ENCODE data around the gene ITGA1.

ITGA1 gene

GRCh38 chr5:52896534-52897237 is 109.0 kb downstream of the ITGA1 start:
- Mint-ChIP-seq H3K27me3 (peaks cover 0 to 5% of the 10 kb centered on the region in 2 donors), H3K36me3 (ENCODE audit: insufficient read depth) (no peaks in the 10 kb centered on the region), H3K4me3 (no peak overlapping the region), H3K4me1 (ENCODE audit: low read depth in 2 of 2) (no peaks in the 10 kb centered on the region), H3K27ac (no peak overlapping the region), H3K9me3 (no peaks in the 10 kb centered on the region)
- no peak for ATAC-seq (replicated peaks)
- no peak for DNase-seq

GRCh38 chr5:52897238-52897614 is 109.5 kb downstream of the ITGA1 start:
- Mint-ChIP-seq H3K36me3 (ENCODE audit: insufficient read depth) (no peaks in the 10 kb centered on the region), H3K27ac (no peak overlapping the region), H3K9me3 (no peaks in the 10 kb centered on the region), H3K27me3 (peaks cover 0 to 5% of the 10 kb centered on the region in 2 donors), H3K4me1 (ENCODE audit: low read depth in 2 of 2) (no peaks in the 10 kb centered on the region), H3K4me3 (no peak overlapping the region)
- DNase-seq (no peak), ATAC-seq (replicated peaks) (no peak)

DNA sequence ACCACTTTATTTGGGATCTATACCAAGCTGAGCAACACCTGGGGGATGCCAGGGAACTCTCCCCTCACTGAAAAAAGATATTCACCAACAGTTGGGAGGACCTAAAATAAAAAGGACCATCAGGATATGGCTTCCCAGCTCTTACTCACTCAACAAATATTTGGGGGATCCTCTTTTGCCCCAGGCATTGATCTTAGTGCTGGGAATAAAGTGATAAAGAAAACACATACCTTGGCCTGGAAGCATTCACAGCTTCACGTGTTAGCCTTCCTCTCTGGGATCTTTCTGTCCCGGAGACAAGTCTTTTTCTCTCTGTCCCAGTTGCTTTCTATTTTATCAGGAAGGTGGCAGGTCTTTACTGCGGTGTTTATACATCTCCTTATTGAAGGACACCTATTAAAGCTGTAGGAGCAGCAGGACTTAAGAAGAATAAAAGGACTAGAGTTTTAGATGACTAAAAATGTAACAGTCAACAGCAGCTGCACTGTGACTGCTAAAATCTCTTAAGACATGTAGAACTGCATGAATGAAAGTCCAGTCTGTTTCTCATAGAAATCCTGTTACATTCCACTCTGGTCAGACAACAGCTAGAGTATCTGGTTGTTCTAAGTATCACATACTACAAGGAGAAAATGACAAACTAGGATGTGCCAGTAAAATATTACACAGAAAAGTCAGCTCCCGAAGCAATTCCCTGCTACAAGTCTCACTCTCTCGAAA is 111.4 kb downstream of the ITGA1 start:
- no peak overlapping the region for H3K27ac Mint-ChIP-seq
- ATAC-seq (replicated peaks) (no peak), DNase-seq (no peak)
- no peaks in the 10 kb centered on the region for H3K36me3 Mint-ChIP-seq (ENCODE audit: insufficient read depth)
- H3K4me1 Mint-ChIP-seq (ENCODE audit: low read depth in 2 of 2): no peaks in the 10 kb centered on the region
- H3K9me3 Mint-ChIP-seq: no peaks in the 10 kb centered on the region
- H3K4me3 Mint-ChIP-seq: no peak overlapping the region
- peaks cover 0 to 5% of the 10 kb centered on the region in 2 donors for H3K27me3 Mint-ChIP-seq

- Mint-ChIP-seq H3K36me3 (ENCODE audit: insufficient read depth) (no peaks in the 10 kb centered on the region), H3K27ac (no peak overlapping the region), H3K4me3 (no peak overlapping the region), H3K27me3 (no peaks in the 10 kb centered on the region), H3K9me3 (no peaks in the 10 kb centered on the region), H3K4me1 (ENCODE audit: low read depth in 2 of 2) (peaks cover 0 to 10% of the 10 kb centered on the region in 2 donors)
- no peak for ATAC-seq (replicated peaks)
- DNase-seq: no peak
Observed at GRCh38 chr5:52903142-52903541, 115.4 kb downstream of the ITGA1 start.

DNA sequence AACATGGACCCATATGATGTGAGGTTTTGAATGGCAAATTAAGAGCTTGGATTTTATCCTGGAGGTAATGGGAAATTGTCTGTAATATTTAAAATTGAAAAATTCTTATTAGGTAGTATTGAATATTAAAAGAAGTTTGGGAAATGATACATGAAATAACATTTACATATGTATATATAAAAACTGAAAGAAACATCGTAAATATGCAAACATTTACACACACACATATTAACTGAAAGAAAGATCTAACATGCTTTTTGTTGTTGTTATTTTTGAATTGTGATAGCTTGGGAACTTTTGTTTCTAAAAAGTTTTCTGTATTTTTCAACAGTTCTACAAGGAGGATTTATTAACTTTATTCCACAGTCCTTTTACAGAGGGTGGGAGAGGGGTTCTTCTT is 118.6 kb downstream of the ITGA1 start:
- no peaks in the 10 kb centered on the region for H3K9me3 Mint-ChIP-seq
- no peak overlapping the region for H3K4me3 Mint-ChIP-seq
- DNase-seq (no peak), ATAC-seq (replicated peaks) (no peak)
- no peaks in the 10 kb centered on the region for H3K27me3 Mint-ChIP-seq
- H3K27ac Mint-ChIP-seq: no peak overlapping the region
- H3K4me1 Mint-ChIP-seq (ENCODE audit: low read depth in 2 of 2): peaks cover 0 to 10% of the 10 kb centered on the region in 2 donors
- no peaks in the 10 kb centered on the region for H3K36me3 Mint-ChIP-seq (ENCODE audit: insufficient read depth)

DNA sequence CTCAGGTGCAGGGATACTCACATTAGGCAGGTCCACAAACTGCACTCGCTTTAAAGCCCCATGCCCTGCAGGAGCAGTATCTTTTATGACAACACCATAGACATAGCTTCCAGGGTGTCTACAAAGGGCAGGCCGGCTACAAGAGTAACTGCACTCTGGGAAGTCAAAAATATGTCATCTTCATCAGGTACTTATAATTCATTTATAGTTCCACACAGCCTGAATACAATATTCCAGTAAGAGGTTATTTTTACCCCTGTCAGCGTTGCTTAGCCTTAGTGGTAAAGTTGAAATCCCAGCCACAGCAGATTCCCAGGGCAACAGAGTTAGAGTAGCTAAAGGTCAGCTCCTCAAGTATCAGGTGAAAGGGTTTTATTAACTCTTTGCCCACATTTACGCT is 119.1 kb downstream of the ITGA1 start:
- Mint-ChIP-seq H3K27me3 (no peaks in the 10 kb centered on the region), H3K4me3 (no peak overlapping the region), H3K27ac (no peak overlapping the region), H3K9me3 (no peaks in the 10 kb centered on the region), H3K4me1 (ENCODE audit: low read depth in 2 of 2) (peaks cover 0 to 10% of the 10 kb centered on the region in 2 donors), H3K36me3 (ENCODE audit: insufficient read depth) (no peaks in the 10 kb centered on the region)
- DNase-seq (no peak), ATAC-seq (replicated peaks) (no peak)

GRCh38 chr5:52909192-52909591 is 121.5 kb downstream of the ITGA1 start:
- no peaks in the 10 kb centered on the region for H3K27me3 Mint-ChIP-seq
- no peak for DNase-seq
- no peaks in the 10 kb centered on the region for H3K9me3 Mint-ChIP-seq

GRCh38 chr5:52910071-52910470 is 122.4 kb downstream of the ITGA1 start:
- no peaks in the 10 kb centered on the region for H3K27me3 Mint-ChIP-seq
- DNase-seq (no peak), ATAC-seq (replicated peaks) (no peak)
- H3K27ac Mint-ChIP-seq: no peak overlapping the region
- peaks cover under 1 to 10% of the 10 kb centered on the region in 2 donors for H3K4me1 Mint-ChIP-seq (ENCODE audit: low read depth in 2 of 2)
- no peaks in the 10 kb centered on the region for H3K36me3 Mint-ChIP-seq (ENCODE audit: insufficient read depth)
- no peak overlapping the region for H3K4me3 Mint-ChIP-seq
- H3K9me3 Mint-ChIP-seq: no peaks in the 10 kb centered on the region

More at GRCh38 chr5:52909192-52909591, 121.5 kb downstream of the ITGA1 start:
- H3K4me1 Mint-ChIP-seq (ENCODE audit: low read depth in 2 of 2): peaks cover 0 to 10% of the 10 kb centered on the region in 2 donors
- no peak overlapping the region for H3K4me3 Mint-ChIP-seq
- no peak overlapping the region for H3K27ac Mint-ChIP-seq
- ATAC-seq (replicated peaks): no peak
- no peaks in the 10 kb centered on the region for H3K36me3 Mint-ChIP-seq (ENCODE audit: insufficient read depth)

DNA sequence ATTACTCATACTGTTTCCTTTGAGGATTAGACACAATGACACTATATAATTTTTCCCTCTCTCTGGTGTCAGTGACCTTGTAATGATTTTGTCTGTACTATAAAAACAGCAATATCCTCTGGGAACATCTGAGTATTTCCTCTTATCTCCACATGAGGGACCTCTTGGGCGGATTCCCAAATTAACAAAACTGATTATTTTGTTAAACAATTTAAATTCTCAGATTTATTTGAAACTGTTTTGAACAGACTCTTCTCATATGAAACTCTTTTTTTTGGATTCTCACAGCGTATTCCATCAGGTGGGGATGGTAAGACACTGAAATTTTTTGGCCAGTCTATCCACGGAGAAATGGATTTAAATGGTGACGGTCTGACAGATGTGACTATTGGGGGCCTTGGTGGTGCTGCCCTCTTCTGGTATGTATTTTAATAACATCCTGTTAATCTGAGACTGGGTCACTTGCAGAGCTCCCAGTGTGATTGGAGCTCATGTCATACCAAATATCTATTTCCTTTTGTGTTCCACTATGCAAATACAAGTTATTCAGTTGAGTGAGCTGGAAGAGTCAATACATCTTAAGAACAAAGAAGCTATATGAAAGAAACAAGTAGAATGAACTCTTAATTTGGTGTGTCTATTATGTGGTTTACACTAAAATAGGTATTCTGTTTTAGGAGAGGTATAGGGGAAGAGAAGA is 127.6 kb downstream of the ITGA1 start:
- Mint-ChIP-seq H3K36me3 (ENCODE audit: insufficient read depth) (no peaks in the 10 kb centered on the region), H3K9me3 (no peaks in the 10 kb centered on the region), H3K27me3 (peaks cover 0 to 5% of the 10 kb centered on the region in 2 donors), H3K4me3 (peak overlapping the region; percentile 37 to 57), H3K4me1 (ENCODE audit: low read depth in 2 of 2) (peaks cover 4 to 6% of the 10 kb centered on the region in 2 donors), H3K27ac (peak overlapping the region in 1 of 2 donors; percentile 12)
- peak; percentile 94 for ATAC-seq (replicated peaks)
- DNase-seq: peak; percentile 45 to 54 (median 48)

DNA sequence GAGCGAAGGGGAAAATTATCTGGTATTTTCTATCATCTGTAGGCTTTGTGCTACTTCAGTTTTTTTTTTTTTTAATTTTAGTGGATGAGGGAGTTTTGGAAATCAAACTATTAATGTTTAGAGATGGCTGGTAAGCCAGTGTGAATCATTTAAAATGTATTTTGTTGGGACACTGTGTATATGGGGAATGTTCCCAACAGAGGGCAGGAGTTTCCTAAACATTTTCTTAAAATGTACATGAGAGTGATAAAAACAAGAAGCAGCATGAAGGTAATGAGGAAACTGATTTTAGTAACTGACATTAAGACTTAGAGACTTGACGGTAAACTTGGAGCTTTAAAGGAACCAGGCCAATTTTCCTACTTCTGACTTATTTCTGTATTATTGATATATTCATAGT is 133.2 kb downstream of the ITGA1 start:
- DNase-seq (no peak), ATAC-seq (replicated peaks) (no peak)
- Mint-ChIP-seq H3K9me3 (no peaks in the 10 kb centered on the region), H3K4me3 (no peak overlapping the region), H3K36me3 (ENCODE audit: insufficient read depth) (no peaks in the 10 kb centered on the region), H3K4me1 (ENCODE audit: low read depth in 2 of 2) (no peaks in the 10 kb centered on the region), H3K27me3 (peaks cover 12 to 15% of the 10 kb centered on the region in 2 donors), H3K27ac (peak overlapping the region in 1 of 2 donors; percentile 39)

DNA sequence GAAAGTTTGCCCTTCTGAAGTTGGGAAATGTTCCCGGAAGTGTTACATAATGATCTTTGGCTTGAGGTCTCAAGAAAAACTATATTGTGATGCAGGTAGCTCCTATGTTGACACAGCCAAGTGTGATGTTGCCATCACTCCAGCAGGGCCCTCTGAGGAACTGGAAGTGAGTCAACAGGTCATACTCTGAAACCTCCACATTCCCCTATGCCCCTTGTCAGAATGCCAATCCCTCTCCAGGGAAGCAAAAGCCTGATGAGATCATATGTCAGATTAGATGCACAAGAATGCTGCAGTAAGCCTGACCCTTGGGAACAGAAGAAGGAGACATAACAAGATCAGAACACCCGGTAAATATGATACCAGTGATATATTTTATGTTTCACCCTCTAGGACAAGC is 134.7 kb downstream of the ITGA1 start:
- no peaks in the 10 kb centered on the region for H3K4me1 Mint-ChIP-seq (ENCODE audit: low read depth in 2 of 2)
- H3K36me3 Mint-ChIP-seq (ENCODE audit: insufficient read depth): no peaks in the 10 kb centered on the region
- peaks cover 12 to 15% of the 10 kb centered on the region in 2 donors for H3K27me3 Mint-ChIP-seq
- no peaks in the 10 kb centered on the region for H3K9me3 Mint-ChIP-seq
- no peak for ATAC-seq (replicated peaks)
- H3K27ac Mint-ChIP-seq: no peak overlapping the region
- H3K4me3 Mint-ChIP-seq: no peak overlapping the region
- no peak for DNase-seq

DNA sequence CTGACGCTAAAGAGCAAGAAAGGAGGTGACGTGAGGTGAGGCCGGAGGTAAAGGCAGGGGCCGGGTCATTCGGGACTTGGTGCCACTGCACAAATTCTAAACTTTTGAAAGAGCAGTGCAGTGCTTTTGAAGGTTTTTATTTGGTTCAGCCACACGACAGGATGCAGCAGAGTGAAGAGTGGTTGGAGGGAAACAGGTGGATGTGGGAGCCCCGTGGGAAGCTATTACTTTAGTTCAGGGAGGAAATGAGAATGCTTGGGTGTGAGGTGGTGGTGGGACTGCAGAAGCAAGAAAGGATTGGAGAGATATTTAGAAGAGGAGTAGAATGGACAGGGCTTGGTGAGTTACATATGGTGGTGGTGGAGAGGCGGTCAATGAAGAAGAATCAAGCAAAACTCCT is 136.7 kb downstream of the ITGA1 start:
- DNase-seq (no peak), ATAC-seq (replicated peaks) (no peak)
- no peaks in the 10 kb centered on the region for H3K9me3 Mint-ChIP-seq
- H3K4me1 Mint-ChIP-seq (ENCODE audit: low read depth in 2 of 2): no peaks in the 10 kb centered on the region
- H3K27me3 Mint-ChIP-seq: peaks cover 10 to 12% of the 10 kb centered on the region in 2 donors
- no peaks in the 10 kb centered on the region for H3K36me3 Mint-ChIP-seq (ENCODE audit: insufficient read depth)
- H3K27ac Mint-ChIP-seq: peak overlapping the region in 1 of 2 donors; percentile 42
- no peak overlapping the region for H3K4me3 Mint-ChIP-seq

- Mint-ChIP-seq H3K27ac (no peak overlapping the region), H3K4me1 (ENCODE audit: low read depth in 2 of 2) (no peaks in the 10 kb centered on the region), H3K36me3 (ENCODE audit: insufficient read depth) (no peaks in the 10 kb centered on the region), H3K4me3 (no peak overlapping the region), H3K27me3 (peaks cover 10 to 12% of the 10 kb centered on the region in 2 donors), H3K9me3 (no peaks in the 10 kb centered on the region)
- ATAC-seq (replicated peaks) (no peak), DNase-seq (no peak)
Observed at GRCh38 chr5:52925001-52925400, 137.3 kb downstream of the ITGA1 start.
